ENCODE measurements around the gene CASTOR1. TPM values are rescaled to one million over a fixed set of nuclear protein-coding genes. Genes with fewer than 3 reads are reported as not detected.

CASTOR1 gene
- total RNA-seq, 1 donor from 2014 or later = 2.4 TPM

- Histone ChIP-seq H3K36me3 (ENCODE audit: control insufficient read depth, insufficient read depth, low read length) (no peaks in the 10 kb centered on the region), H3K27me3 (ENCODE audit: control insufficient read depth, insufficient read depth, low read length) (no peaks in the 10 kb centered on the region), H3K4me3 (ENCODE audit: low read depth, low read length) (no peak overlapping the region)
- no peak for TF ChIP-seq CTCF (IDR thresholded peaks at IDR 0.05; ENCODE audit: insufficient read depth, low read length, severe bottlenecking)
- peak; percentile 71 for DNase-seq (ENCODE audit: low read depth)
- FAIRE-seq = peak; percentile 66
Measured at GRCh38 chr22:30262112-30262511, 27.2 kb downstream of the CASTOR1 start.

GRCh38 chr22:30261134-30261533, 28.2 kb downstream of the CASTOR1 start:
- DNase-seq (ENCODE audit: low read depth) = no peak
- H3K27me3 ChIP-seq (ENCODE audit: control insufficient read depth, insufficient read depth, low read length) = no peaks in the 10 kb centered on the region
- no peaks in the 10 kb centered on the region for H3K36me3 ChIP-seq (ENCODE audit: control insufficient read depth, insufficient read depth, low read length)
- no peak for TF ChIP-seq CTCF (IDR thresholded peaks at IDR 0.05; ENCODE audit: insufficient read depth, low read length, severe bottlenecking)
- H3K4me3 ChIP-seq (ENCODE audit: low read depth, low read length) = no peak overlapping the region
- FAIRE-seq = no peak

GRCh38 chr22:30260682-30261081, 28.6 kb downstream of the CASTOR1 start:
- FAIRE-seq (no peak), DNase-seq (ENCODE audit: low read depth) (no peak)
- Histone ChIP-seq H3K4me3 (ENCODE audit: low read depth, low read length) (no peak overlapping the region), H3K27me3 (ENCODE audit: control insufficient read depth, insufficient read depth, low read length) (no peaks in the 10 kb centered on the region), H3K36me3 (ENCODE audit: control insufficient read depth, insufficient read depth, low read length) (no peaks in the 10 kb centered on the region)
- no peak for TF ChIP-seq CTCF (IDR thresholded peaks at IDR 0.05; ENCODE audit: insufficient read depth, low read length, severe bottlenecking)

- Histone ChIP-seq H3K36me3 (ENCODE audit: control insufficient read depth, insufficient read depth, low read length) (no peaks in the 10 kb centered on the region), H3K27me3 (ENCODE audit: control insufficient read depth, insufficient read depth, low read length) (no peaks in the 10 kb centered on the region), H3K4me3 (ENCODE audit: low read depth, low read length) (no peak overlapping the region)
- DNase-seq (ENCODE audit: low read depth) = no peak
- FAIRE-seq = no peak
- TF ChIP-seq CTCF (IDR thresholded peaks at IDR 0.05; ENCODE audit: insufficient read depth, low read length, severe bottlenecking) = no peak
Measured at GRCh38 chr22:30260276-30260675, 29.0 kb downstream of the CASTOR1 start.

- TF ChIP-seq CTCF (IDR thresholded peaks at IDR 0.05; ENCODE audit: insufficient read depth, low read length, severe bottlenecking) = no peak
- FAIRE-seq = no peak
- Histone ChIP-seq H3K27me3 (ENCODE audit: control insufficient read depth, insufficient read depth, low read length) (no peaks in the 10 kb centered on the region), H3K36me3 (ENCODE audit: control insufficient read depth, insufficient read depth, low read length) (no peaks in the 10 kb centered on the region), H3K4me3 (ENCODE audit: low read depth, low read length) (no peak overlapping the region)
- no peak for DNase-seq (ENCODE audit: low read depth)
Measured at GRCh38 chr22:30254314-30254713, 35.0 kb downstream of the CASTOR1 start.

- DNase-seq (ENCODE audit: low read depth) (no peak), FAIRE-seq (no peak)
Measured at GRCh38 chr22:30253205-30253852, 36.0 kb downstream of the CASTOR1 start.

More at GRCh38 chr22:30253205-30253852, 36.0 kb downstream of the CASTOR1 start:
- TF ChIP-seq CTCF (IDR thresholded peaks at IDR 0.05; ENCODE audit: insufficient read depth, low read length, severe bottlenecking) = no peak
- Histone ChIP-seq H3K4me3 (ENCODE audit: low read depth, low read length) (no peak overlapping the region), H3K27me3 (ENCODE audit: control insufficient read depth, insufficient read depth, low read length) (no peaks in the 10 kb centered on the region), H3K36me3 (ENCODE audit: control insufficient read depth, insufficient read depth, low read length) (no peaks in the 10 kb centered on the region)

Measured in bronchial epithelial cell (primary cell).